Epidermal melanocyte (primary cell): ENCODE results near the gene TAP1.
A peak's percentile ranks its signal among the peaks of the same experiment; 100 is the strongest.

Source experiments
- DNase-seq: peaks from one replicate; pipeline ENCODE4 v3.0.0; 2011; ENCODE audit warnings: low spot score; ENCODE audit not compliant: insufficient read length

TAP1 gene

DNA sequence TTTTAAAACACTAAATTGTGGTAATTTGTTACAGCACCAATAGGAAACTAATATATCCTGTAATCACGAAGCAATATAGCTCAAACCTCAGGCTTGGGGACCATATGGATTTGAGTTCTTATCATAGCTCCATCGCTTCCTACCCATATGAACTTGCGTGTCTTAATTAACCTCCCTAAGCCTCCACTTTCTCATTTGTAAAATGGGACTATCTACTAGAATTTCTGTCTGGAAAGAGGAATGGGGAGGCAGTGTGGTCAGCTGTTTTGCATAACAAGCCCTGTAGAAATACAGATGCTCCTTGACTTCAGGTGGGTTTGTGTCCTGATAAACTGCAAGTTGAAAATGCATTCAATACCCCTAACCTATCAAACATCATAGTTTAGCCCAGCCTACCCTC lies 53.8 kb downstream of the TAP1 start:
- no peak for DNase-seq

DNA sequence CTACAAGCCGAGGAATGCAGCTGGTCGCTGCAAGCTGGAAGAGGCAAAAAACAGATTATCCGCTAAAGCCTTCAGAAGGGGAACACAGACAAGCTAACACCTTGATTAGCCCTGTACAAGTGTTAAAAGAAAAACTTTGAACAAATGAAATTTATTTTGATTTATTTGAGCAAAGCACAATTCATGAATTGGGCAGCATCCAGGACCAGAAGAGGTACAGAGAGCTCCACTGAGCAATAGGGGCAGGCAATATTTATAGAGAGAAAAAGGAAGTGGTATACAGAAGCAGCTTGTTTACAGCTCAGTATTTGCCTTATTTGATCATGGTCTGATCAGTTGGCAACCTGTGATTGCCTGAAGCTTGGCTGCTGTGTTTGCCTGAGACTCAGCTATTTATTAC lies 54.3 kb downstream of the TAP1 start:
- no peak for DNase-seq

DNA sequence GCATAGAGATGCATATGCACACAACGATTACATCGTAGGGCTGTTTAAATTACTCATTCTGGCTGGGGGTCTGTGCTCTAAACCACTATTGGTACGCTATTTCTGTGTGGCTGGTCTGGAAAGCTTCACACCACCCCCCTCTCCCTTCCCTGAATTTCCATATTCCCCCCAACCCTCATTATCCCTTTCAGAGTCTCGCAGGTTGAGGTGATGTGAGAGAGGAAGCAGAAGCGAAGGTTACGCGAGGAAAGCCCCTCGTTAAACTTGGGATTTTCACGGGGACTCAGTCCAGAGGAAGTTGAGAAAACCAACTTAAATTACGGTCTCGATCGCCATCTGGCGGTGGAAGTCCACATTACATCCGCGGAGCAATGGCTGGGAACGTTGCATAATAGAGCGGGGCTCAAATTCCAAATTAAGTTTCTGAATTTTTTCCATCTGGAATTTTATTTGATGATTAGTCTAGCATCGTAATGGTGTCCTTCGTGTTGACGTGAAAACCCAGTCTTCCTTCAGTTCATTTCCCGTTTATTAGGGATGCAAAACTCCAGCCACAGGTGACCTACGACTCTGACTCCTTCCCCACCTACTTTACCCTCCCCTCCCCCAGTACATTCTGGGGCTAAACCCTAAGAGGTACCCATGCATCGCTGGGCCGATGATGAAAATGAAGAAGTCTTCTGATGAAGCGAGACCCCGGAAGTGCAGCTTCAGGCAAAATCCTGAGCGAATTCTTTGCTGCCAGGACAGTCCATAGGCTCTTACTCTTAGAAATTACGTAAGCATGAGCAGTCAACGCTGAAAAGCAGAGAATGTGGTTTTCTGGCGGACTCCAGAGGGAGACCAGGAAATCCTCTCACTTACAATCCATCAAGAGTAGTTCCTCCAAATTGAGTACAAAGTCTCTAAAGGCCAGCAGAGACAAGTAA lies 56.4 kb downstream of the TAP1 start:
- DNase-seq: peak; percentile 67
